ENCODE results near the gene GNAI2.

DNA sequence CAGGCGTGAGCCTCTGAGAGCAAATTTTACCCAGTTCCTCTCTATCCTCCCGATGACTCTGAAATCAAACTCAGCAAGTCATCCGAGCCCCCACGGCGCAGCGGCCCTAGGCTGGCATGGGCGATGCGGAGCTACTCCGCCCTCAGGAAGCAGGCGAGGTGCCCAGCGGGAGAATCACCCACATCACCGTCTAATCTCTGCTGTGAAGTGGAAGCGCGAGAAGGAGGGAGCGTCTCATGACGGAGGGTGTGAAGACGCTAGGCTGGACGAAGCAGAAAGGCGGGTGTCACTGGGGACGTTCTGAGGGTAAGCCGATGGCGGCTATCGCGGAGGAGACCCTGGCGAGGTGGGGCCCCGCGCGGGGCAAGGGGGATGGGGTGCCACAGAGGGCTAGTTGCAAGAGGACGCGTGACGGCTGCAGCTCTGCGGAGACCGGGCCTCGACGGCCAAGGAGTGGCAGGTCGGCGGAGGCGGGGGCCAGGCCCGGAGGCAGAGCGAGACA, 9.1 kb upstream of the GNAI2 start:
- TF ChIP-seq POLR2A (IDR thresholded peaks at IDR 0.05; ENCODE audit: low read depth, low read length) (no peak), POU2F2 (IDR thresholded peaks at IDR 0.05; ENCODE audit: low read depth, low read length) (no peak), TAF1 (IDR thresholded peaks at IDR 0.05; ENCODE audit: low read depth, low read length) (no peak), POLR2AphosphoS5 (IDR thresholded peaks at IDR 0.05; ENCODE audit: low read depth, low read length) (no peak)

Data from GM12891 (cell line).